Sigmoid colon (tissue), 4 donors: ENCODE results near the gene CNKSR2.

Source experiments
- POLR2AphosphoS5 ChIP-seq, 4 donors: sonication (generic); formaldehyde crosslinking; IDR thresholded peaks; one replicate each; pipeline ENCODE4 v1.6.1; 2017; ENCODE audit warnings: antibody characterized with exemption in 4 of 4
- TF ChIP-seq, protein P1 (sequence below), 4 experiments: fragments of 450-650 bp in 3 of 4; fragments of 200-600 bp in 1 of 4; IDR thresholded peaks; one replicate each; pipeline ENCODE4 v1.5.1; 2016 to 2019; ENCODE audit warnings: antibody characterized with exemption in 4 of 4, mild to moderate bottlenecking in 3 of 4, moderate library complexity in 2 of 4

DNA sequence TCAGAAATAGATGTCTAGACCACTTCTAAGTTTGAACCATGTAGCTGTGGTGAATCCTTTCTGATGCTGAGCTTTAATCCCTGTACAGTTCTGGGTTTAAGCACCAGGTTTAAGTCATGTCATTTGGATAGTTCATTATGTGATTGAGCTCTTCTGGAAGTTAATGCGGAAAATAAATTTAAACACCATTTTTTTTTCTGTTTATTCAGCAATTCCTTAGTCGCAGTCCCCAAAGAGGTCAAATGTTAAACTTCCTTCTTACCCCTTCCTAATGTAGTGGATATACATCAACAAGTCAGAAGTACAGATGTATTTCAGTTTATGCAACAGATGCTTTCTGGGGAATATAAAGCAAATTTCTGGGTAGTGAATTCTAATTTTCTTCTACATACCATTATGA, 52.9 kb downstream of the CNKSR2 start:
- TF ChIP-seq, protein P1, sequence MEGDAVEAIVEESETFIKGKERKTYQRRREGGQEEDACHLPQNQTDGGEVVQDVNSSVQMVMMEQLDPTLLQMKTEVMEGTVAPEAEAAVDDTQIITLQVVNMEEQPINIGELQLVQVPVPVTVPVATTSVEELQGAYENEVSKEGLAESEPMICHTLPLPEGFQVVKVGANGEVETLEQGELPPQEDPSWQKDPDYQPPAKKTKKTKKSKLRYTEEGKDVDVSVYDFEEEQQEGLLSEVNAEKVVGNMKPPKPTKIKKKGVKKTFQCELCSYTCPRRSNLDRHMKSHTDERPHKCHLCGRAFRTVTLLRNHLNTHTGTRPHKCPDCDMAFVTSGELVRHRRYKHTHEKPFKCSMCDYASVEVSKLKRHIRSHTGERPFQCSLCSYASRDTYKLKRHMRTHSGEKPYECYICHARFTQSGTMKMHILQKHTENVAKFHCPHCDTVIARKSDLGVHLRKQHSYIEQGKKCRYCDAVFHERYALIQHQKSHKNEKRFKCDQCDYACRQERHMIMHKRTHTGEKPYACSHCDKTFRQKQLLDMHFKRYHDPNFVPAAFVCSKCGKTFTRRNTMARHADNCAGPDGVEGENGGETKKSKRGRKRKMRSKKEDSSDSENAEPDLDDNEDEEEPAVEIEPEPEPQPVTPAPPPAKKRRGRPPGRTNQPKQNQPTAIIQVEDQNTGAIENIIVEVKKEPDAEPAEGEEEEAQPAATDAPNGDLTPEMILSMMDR (IDR thresholded peaks at IDR 0.05), result no peak
- no peak for TF ChIP-seq POLR2AphosphoS5 (IDR thresholded peaks at IDR 0.05)
